ENCODE measurements around the gene SRSF10. TPM values are rescaled to one million over a fixed set of nuclear protein-coding genes. Genes with fewer than 3 reads are reported as not detected.
"Not testable (repeated sequence)": the region's sequence is repeated elsewhere in the genome, so short reads cannot be mapped to it uniquely, and the experiment has no call there.

The SRSF10 gene
- polyA plus RNA-seq, 6 donors from 2014 or later = 105 to 167 (median 146) TPM

DNA sequence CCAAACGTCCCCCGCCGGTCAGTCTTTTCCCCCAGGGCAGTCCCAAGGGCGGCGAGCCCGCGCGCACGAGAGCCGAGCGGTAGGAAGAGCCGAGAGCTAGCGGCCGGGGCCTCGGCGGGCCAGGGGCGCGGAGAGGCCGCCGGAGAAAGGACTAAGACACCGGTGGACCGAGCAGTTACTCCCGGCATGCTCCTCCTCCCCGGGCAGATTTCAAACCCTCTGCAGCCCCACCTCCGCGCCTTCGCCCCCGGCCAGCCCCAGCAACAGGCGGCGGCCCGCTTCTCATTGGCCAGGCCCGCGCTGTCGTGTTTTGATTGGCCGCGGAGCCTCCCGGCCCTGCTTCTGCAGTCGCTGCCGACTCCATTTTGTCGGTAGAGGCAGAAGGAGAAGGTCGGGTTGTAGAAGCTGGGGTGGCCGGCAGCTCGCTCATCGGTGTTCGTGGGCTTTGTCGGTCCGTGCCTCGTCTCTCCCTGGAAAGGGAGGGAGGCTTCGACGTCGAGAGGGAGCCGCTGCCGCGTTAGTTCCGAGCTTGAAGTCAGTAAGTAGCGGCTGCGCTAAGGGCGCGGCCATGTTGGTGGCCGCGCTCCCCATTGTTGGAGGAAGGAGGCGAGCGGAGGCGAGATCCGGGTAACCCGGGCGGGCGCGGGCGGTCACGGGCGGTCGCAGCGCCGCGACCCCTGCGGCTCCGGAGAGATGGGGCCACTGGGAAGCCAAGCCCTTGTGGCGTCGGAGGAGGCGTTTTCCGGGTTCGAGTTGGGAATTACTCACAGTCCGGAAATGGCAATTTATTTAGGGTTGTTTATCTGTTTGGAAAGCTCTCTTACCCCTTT, 20.5 kb downstream of the SRSF10 start, which contains the start of gene PNRC2:
TSS of gene PNRC2 (plus strand) at position 368 of the 830 bp plus-strand sequence. CDS start 1,630 bp downstream, outside the sequence.
- H3K4me1 Mint-ChIP-seq = peaks cover 31 to 71% (median 52%) of the 10 kb centered on the region in 3 donors
- ATAC-seq (ENCODE audit: low read depth in 2 of 2) (peak; percentile 78), DNase-seq (peak; percentile 97)
- no peaks in the 10 kb centered on the region for H3K27me3 Mint-ChIP-seq
- peak within 1 kb of the TSS; percentile 97 to 100 (median 100) for H3K27ac Mint-ChIP-seq
- H3K9me3 Mint-ChIP-seq = no peaks in the 10 kb centered on the region
- H3K36me3 Mint-ChIP-seq = peaks cover 10 to 13% of the 10 kb centered on the region in 2 donors
- H3K4me3 Mint-ChIP-seq = peak within 1 kb of the TSS; percentile 94 to 100 (median 100)

GRCh38 chr1:23958810-23959460, 21.2 kb downstream of the SRSF10 start:
- Mint-ChIP-seq H3K27me3 (no peaks in the 10 kb centered on the region), H3K9me3 (no peaks in the 10 kb centered on the region), H3K4me1 (peaks cover 33 to 69% (median 53%) of the 10 kb centered on the region in 3 donors), H3K4me3 (peak overlapping the region; percentile 94 to 100 (median 100)), H3K27ac (peak overlapping the region; percentile 97 to 100 (median 100)), H3K36me3 (peaks cover 7 to 10% of the 10 kb centered on the region in 2 donors)
- DNase-seq = peak; percentile 96
- ATAC-seq (ENCODE audit: low read depth in 2 of 2) = peak; percentile 76 to 77

GRCh38 chr1:23958040-23958809, 21.9 kb downstream of the SRSF10 start:
- H3K4me1 Mint-ChIP-seq = peaks cover 34 to 70% (median 53%) of the 10 kb centered on the region in 3 donors
- H3K4me3 Mint-ChIP-seq = peak overlapping the region; percentile 94 to 100 (median 100)
- not testable (repeated sequence) for DNase-seq; H3K9me3 Mint-ChIP-seq; H3K27me3 Mint-ChIP-seq; ATAC-seq (ENCODE audit: low read depth in 2 of 2)
- peak overlapping the region; percentile 97 to 100 (median 100) for H3K27ac Mint-ChIP-seq
- peaks cover 5 to 10% of the 10 kb centered on the region in 2 donors for H3K36me3 Mint-ChIP-seq

DNA sequence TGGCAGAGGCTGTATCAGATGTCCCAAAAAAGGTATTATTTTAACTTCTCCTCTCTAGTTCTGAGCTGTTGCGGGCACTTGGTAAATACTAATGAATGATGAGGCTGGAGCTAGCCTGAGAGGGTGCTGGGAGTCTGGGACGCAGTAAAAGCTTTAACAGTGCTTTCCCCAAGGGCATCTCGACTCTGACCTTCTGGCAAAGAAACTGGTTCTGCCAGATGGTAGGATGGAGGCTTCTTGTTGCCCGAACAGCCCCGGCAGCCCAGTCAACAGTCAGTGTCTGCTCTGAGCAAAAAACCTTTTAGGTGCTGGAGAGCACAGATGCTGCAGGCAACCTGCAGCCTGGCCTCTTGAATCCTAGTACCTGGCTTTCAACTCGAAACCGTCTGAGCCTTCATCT, 23.0 kb downstream of the SRSF10 start:
- peaks cover 34 to 69% (median 53%) of the 10 kb centered on the region in 3 donors for H3K4me1 Mint-ChIP-seq
- ATAC-seq (ENCODE audit: low read depth in 2 of 2) = no peak
- peaks cover 5 to 10% of the 10 kb centered on the region in 2 donors for H3K36me3 Mint-ChIP-seq
- peak overlapping the region in 4 of 6 donors; percentile 78 to 97 (median 84) for H3K27ac Mint-ChIP-seq
- no peaks in the 10 kb centered on the region for H3K27me3 Mint-ChIP-seq
- peak overlapping the region in 7 of 8 donors; percentile 3 to 94 (median 64) for H3K4me3 Mint-ChIP-seq
- DNase-seq = no peak
- H3K9me3 Mint-ChIP-seq = no peaks in the 10 kb centered on the region

DNA sequence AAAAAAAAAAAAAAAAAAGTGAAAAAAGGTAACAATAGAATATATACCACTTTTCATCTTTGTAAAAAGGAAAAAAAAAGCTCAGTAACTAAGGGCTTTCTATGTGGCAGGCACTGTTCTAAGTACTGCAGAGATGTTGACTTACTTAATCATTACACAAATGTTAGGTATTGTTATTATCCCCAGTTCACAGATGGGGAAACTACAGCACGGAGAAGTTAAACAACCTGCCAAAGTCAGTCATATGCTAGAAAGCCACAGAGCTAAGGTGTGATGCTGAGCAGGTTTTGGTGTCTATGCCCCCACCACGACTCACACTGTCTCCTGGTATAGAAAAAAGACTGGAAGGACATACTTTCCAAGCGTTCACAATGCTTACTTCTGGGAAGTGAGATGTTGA, 27.1 kb downstream of the SRSF10 start:
- Mint-ChIP-seq H3K27me3 (no peaks in the 10 kb centered on the region), H3K36me3 (no peaks in the 10 kb centered on the region), H3K27ac (peak overlapping the region in 2 of 6 donors; percentile 47 to 52), H3K4me3 (peak overlapping the region in 1 of 8 donors; percentile 22), H3K9me3 (no peaks in the 10 kb centered on the region), H3K4me1 (peaks cover 22 to 40% (median 31%) of the 10 kb centered on the region in 3 donors)
- ATAC-seq (ENCODE audit: low read depth in 2 of 2) (no peak), DNase-seq (no peak)

DNA sequence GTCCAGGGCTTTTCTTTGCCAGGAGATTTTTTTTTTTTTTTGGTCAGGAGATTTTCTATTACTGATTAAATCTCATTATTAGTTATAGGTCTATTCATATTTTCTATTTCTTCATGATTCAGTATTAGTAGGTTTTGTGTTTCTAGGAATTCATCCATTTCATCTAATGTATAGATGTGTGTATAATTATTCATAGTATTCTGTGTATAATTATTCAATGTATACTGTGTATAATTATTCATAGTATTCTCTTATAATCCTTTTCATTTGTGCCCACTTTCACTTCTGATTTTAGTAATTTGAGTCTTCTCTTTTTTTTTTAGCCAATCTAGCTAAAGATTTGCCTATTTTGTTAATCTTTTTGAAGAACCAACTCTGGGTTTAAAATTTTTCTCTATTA, 32.8 kb downstream of the SRSF10 start:
- no peaks in the 10 kb centered on the region for H3K27me3 Mint-ChIP-seq
- H3K4me1 Mint-ChIP-seq = peaks cover 13 to 17% (median 16%) of the 10 kb centered on the region in 3 donors
- H3K9me3 Mint-ChIP-seq = peaks cover 0 to 9% (median 6%) of the 10 kb centered on the region in 7 donors
- H3K4me3 Mint-ChIP-seq = no peak overlapping the region
- no peaks in the 10 kb centered on the region for H3K36me3 Mint-ChIP-seq
- DNase-seq (no peak), ATAC-seq (ENCODE audit: low read depth in 2 of 2) (no peak)
- H3K27ac Mint-ChIP-seq = no peak overlapping the region

GRCh38 chr1:23936481-23937176, 43.5 kb downstream of the SRSF10 start:
- DNase-seq (no peak), ATAC-seq (ENCODE audit: low read depth in 2 of 2) (no peak)
- H3K4me1 Mint-ChIP-seq = peaks cover 24 to 27% (median 24%) of the 10 kb centered on the region in 3 donors
- H3K9me3 Mint-ChIP-seq = no peaks in the 10 kb centered on the region
- H3K27ac Mint-ChIP-seq = peak overlapping the region in 1 of 6 donors; percentile 30
- no peaks in the 10 kb centered on the region for H3K27me3 Mint-ChIP-seq
- H3K4me3 Mint-ChIP-seq = no peak overlapping the region
- no peaks in the 10 kb centered on the region for H3K36me3 Mint-ChIP-seq

- H3K27me3 Mint-ChIP-seq = no peaks in the 10 kb centered on the region
- H3K27ac Mint-ChIP-seq = peak overlapping the region; percentile 75 to 90 (median 86)
- peak; percentile 38 to 47 for ATAC-seq (ENCODE audit: low read depth in 2 of 2)
- peaks cover 27 to 51% (median 42%) of the 10 kb centered on the region in 3 donors for H3K4me1 Mint-ChIP-seq
- DNase-seq = no peak
- no peaks in the 10 kb centered on the region for H3K36me3 Mint-ChIP-seq
- H3K9me3 Mint-ChIP-seq = no peaks in the 10 kb centered on the region
- peak overlapping the region; percentile 43 to 88 (median 80) for H3K4me3 Mint-ChIP-seq
Measured at GRCh38 chr1:23931491-23931880, 48.6 kb downstream of the SRSF10 start.

GRCh38 chr1:23930861-23931490, 49.2 kb downstream of the SRSF10 start:
- ATAC-seq (ENCODE audit: low read depth in 2 of 2) = peak; percentile 89 to 91
- Mint-ChIP-seq H3K4me1 (peaks cover 27 to 54% (median 42%) of the 10 kb centered on the region in 3 donors), H3K36me3 (no peaks in the 10 kb centered on the region), H3K27ac (peak overlapping the region; percentile 75 to 90 (median 86)), H3K27me3 (no peaks in the 10 kb centered on the region), H3K9me3 (no peaks in the 10 kb centered on the region), H3K4me3 (peak overlapping the region; percentile 43 to 88 (median 80))
- DNase-seq = peak; percentile 31

- Mint-ChIP-seq H3K4me1 (peaks cover 27 to 54% (median 42%) of the 10 kb centered on the region in 3 donors), H3K9me3 (no peaks in the 10 kb centered on the region), H3K36me3 (no peaks in the 10 kb centered on the region), H3K27me3 (no peaks in the 10 kb centered on the region), H3K27ac (peak overlapping the region in 5 of 6 donors; percentile 16 to 87 (median 33)), H3K4me3 (peak overlapping the region in 5 of 8 donors; percentile 29 to 88 (median 79))
- ATAC-seq (ENCODE audit: low read depth in 2 of 2) (no peak), DNase-seq (no peak)
Measured at GRCh38 chr1:23930270-23930669, 49.9 kb downstream of the SRSF10 start.

GRCh38 chr1:23928789-23929188, 51.3 kb downstream of the SRSF10 start:
- Mint-ChIP-seq H3K9me3 (no peaks in the 10 kb centered on the region), H3K4me3 (no peak overlapping the region)
- no peak for ATAC-seq (ENCODE audit: low read depth in 2 of 2)

GRCh38 chr1:23927097-23927496, 53.0 kb downstream of the SRSF10 start:
- DNase-seq (no peak), ATAC-seq (ENCODE audit: low read depth in 2 of 2) (no peak)
- H3K27me3 Mint-ChIP-seq = no peaks in the 10 kb centered on the region
- no peaks in the 10 kb centered on the region for H3K36me3 Mint-ChIP-seq
- H3K9me3 Mint-ChIP-seq = no peaks in the 10 kb centered on the region
- peaks cover 12 to 35% (median 25%) of the 10 kb centered on the region in 3 donors for H3K4me1 Mint-ChIP-seq
- H3K27ac Mint-ChIP-seq = no peak overlapping the region
- H3K4me3 Mint-ChIP-seq = no peak overlapping the region

More at GRCh38 chr1:23928789-23929188, 51.3 kb downstream of the SRSF10 start:
- Mint-ChIP-seq H3K27me3 (no peaks in the 10 kb centered on the region), H3K36me3 (no peaks in the 10 kb centered on the region), H3K4me1 (peaks cover 26 to 52% (median 41%) of the 10 kb centered on the region in 3 donors), H3K27ac (peak overlapping the region in 2 of 6 donors; percentile 49 to 54)
- no peak for DNase-seq
